Stimulated activated CD4-positive, alpha-beta T cell treated with anti-CD3 and anti-CD28 coated beads, Interleukin-2, amount 100 ng/mL, for 4 hours (primary cell): ENCODE measurements around the gene SUN5.

Experiments used
- DNase-seq: peaks from one replicate; pipeline ENCODE4 v3.0.0-alpha.2; 2020; ENCODE audit warnings: low read depth

SUN5 gene

DNA sequence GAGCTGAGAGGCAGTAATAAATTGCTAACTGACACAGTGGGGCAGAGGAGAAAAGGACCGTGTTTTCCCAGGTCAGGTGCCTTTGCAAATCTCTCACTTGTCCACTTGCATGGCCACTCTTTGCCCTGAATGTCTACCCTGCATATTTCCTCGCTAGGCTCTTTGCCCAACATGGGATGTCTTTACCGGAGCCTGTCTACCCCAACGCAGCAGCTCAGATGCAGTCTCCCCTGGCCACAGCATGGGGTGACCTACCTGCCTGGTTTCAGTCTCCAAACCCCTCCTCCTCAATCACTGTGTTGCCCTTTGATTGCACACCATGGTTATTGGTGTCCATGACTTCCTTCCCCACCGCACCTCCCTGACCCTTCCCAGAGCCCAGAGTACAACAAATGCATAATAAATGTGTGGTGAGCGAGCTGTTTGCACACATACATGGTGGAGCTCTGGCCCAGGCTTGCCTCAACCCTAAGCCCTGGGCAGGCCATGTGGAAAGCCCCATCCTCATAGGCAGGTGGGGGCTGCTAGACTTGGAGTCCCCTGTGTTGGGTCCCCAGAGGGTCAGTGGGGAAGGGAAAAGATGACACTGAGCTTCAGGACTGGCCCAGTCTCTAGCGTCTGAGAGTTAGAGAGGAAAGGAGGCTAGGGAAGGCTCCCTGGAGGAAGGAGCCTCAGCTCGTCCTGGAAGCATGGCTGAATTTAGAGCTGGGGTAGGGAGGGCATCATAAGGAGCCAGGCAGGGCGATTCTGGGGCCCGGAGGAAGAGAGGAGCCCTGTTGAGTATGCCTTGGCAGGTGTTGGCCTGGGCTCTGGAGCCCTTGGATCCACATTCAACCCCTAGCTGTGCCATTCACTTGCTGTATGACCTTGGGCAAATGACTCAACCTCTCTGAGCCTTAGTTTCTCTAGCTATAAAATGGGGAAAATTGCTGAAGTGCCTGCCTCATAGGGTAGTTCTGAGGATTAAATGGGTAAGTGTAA is 22.8 kb upstream of the SUN5 start:
- DNase-seq: no peak

DNA sequence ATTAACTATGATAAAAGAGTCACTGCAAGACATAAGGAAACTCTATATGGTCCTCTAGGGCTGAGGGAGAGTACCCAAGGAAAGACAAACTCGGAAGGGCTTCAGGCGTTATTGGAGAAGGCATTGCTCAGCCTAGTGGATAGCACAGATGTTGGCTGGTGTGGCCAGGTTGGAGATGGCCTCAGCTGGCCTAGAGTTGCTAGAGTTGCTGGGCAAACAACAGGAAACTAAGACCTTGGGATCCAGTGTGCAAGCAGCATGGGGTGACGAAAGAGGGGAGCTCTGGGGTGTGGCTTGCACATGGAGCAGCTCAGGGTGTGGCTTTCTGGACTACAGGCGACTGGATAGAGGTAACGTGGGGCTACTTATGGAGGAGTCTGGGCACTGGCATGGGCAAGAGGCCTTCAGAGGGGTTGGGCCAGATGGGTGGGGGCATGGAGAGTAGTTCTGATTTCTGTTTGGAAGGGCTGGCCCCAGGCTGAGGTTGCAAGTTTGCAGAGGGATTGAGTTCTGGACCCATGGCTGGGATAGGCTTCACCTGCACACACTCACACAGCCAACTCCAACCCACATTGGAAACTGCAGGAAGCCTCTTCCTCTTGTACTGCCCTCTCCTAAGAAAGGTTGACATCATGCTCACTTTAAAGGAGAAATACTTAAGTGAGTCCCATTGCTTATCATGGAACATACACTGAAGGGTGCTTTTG is 22.0 kb upstream of the SUN5 start:
- no peak for DNase-seq

DNA sequence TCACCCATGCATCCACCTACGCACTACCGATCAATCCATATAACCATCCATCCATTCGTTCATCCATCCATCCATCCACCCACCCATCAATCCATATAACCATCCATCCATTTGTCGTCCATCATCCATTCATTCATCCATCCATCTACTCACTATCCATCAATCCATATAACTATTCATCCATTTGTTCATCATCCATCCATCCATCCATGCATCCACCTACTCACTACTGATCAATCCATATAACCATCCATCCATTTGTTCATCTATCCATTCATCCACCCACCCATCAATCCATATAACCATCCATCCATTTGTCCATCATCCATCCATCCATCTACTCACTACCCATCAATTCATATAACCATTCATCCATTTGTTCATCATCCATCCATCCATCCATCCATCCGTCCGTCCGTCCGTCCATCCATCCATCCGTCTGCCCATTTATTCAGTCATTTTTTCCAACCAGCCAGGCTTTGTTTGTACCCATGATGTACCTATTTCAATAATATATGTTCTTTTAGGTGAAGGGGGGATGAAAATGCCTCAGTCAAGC is 21.2 kb upstream of the SUN5 start:
- no peak for DNase-seq

DNA sequence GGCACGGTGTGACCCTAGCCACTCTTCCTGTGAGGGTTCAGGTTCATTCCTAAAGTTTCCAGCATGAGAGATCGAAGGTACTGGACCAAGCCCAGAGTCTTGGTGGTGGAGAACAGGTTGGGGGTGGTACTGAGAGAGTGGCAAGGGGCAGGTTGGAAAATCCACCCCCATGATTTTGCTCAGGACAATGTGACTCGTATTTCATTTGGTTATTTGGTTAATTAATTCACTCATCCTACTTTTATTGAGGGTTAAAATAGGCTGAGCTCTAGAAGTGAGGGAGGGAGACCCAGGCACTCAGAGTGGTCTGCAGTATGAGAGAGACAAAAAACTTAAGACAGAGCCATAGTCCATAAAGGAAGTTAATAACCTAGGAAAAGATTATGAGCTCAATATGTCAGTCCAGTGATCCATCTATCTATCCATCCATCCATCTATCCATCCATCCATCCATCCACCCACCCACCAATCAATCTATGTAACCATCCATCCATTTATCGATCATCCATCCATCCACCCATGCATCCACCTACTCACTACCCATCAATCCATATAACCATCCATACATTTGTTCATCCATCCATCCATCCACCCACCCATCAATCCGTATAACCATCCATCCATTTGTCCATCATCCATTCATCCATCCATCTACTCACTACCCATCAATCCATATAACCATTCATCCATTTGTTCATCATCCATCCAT is 20.5 kb upstream of the SUN5 start:
- DNase-seq: no peak

DNA sequence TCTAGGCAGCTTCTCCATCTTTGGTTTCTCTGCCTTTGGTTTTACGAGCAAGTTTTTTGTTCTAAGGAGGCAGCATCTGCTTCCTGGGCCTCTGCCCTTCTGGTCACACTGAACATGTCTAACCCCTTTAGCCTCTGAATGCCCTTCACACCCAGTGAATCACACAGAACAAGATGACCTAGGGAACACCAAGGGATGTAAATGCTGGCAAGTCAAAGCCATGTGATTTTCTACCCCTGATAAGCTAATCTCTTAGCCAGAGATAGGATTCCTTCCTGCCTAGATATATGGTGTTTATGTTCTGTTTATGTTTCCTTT is 20.0 kb upstream of the SUN5 start:
- DNase-seq: no peak

DNA sequence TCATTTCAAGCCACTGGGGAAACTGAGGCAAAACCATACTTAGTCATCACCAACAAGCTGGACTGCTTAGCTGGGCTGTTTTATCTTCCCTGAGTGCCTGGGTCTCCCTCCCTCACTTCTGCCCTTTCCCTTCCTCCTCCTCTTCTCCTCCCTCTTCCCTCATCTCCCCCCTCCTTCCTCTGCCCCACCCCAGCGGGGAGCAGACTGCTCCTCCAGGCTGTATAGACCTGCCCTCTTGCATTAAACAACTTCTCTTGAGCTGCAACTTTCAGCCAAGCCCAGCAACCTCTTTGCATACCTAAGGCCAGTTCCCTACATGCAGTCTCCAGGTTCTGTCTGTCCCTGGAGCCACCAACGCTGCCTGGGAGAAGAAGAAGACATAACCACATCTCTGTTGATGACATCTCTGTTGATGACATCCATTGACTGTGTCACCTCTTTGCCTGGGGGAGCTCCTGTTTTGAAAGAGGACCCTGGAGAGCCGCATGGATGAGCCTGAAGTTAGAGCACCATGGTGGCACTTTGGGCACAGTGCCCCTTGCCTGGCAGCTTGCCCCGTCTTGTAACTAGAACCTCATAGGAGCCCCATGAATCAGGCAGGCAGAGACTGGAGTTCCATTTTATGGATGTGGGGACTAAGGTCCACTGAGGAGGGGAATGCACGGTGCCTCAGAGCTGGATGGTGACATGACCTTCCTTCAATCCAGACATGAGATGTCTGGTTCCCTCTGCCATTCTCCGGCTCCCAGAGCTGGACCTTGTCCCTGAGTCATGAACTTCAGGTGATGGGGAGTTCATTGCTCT is 19.4 kb upstream of the SUN5 start:
- DNase-seq: no peak

DNA sequence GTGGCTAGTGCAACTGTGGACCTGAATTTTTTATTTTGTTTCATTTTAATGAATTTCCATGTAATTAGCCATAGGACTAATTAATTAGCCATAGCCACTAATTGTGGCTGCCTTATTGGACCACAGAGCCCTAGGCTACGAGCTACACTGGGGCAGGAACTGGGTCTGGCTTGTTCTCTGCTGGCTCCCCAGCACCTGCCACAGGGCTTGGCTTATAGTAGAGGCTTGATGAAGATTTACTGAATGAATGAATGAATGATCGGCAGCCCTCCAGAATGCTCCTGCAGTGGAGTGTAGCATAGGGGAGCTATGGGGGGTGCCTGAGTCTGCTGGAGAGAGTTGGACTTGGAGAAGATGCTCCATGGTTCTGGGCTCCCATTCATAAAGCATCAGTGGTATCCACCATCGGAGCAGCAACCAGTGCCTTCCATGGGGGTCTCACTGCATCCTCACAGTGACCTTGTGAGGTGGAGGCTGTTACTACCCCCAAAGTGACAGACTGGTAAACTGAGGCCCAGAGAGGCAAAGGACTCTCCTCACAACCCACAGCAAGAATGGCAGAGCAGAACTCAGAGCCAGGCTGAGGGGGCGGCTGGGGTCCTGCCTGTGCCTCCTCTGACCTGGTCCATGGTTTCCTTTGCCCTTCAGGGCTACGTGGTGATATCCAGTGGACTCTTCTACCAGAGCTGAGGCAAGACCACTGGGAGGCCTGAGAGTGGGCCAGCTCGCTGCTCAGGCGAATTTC is 18.6 kb upstream of the SUN5 start:
- DNase-seq: no peak

DNA sequence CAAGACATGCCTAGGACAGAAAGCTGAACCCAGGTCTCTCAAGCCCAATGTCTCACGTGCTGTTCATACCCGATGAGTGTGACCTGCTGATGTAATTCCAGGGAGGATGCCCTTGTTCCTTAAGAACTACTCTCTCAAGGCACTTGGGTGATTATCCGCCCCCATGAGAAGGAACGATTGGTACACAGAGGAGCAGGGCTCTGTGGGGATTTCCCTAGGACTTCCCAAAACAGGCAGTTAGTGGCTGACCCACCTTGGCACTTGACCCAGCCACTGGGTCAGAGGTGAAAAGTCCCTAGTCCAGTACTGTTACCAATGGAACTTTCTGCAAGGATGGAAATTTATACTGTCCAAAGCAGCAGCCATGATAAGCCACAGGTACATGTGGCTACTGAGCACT is 18.1 kb upstream of the SUN5 start:
- DNase-seq: no peak

DNA sequence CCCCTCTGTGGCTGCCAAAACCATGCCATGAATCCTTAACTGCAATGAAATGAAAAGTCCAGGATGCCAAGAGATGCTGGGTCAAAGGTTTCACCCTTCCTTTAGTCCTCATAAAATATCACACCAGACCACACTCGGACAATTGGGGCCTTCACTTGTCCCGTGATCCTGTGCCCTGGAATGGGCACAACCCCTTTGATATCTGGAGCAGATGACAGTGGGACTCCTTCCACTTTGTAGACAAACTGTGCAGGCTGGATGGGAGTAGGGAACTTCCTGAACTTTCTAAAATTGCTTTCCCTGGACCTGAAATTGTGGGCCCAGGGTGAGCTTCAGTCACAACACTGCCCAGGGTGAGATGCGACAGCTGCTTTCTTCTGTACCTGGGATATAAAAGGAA is 17.6 kb upstream of the SUN5 start:
- DNase-seq: no peak

DNA sequence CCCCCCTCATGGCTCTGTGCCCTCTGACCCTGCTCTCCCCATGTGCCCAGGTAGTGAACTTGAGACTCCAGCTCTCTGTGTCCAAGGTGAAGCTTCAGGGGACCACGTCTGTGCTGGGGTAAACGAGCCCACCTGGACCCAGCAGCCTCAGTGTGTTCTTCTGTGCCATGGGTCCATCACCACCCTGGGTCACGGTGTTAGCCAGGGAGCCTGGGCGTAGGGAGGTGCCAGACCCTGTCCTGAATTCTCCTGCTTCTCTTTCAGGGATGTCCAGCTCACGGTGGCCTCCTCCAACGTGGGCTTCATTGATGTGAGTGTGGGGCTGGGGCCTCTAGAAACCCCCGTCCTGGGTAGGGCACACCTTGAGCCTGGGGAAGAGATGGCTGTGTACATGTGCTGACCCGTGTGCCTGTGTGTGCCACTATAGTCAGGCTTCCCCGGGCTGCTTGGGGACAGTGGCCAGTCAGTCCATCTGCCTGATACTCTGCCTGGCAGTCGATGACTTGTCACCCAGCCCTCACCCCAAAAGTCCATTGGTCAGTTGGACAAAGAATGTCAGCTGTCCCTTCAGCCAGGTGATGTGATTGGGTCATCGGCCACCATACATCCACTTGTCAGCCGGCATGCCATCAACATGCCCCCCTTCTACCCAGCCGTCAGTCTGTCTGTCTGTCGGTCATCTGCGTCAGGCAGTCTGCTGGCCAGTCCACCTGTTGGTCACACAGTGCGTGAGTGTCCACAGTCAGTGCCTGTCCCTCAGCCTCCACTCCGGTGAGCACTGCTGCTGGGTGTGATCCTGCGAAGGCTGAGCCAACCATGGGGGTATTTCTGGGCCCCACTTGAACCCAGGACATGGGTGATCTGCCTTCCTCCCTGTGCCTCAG is 16.3 kb upstream of the SUN5 start:
- no peak for DNase-seq

DNA sequence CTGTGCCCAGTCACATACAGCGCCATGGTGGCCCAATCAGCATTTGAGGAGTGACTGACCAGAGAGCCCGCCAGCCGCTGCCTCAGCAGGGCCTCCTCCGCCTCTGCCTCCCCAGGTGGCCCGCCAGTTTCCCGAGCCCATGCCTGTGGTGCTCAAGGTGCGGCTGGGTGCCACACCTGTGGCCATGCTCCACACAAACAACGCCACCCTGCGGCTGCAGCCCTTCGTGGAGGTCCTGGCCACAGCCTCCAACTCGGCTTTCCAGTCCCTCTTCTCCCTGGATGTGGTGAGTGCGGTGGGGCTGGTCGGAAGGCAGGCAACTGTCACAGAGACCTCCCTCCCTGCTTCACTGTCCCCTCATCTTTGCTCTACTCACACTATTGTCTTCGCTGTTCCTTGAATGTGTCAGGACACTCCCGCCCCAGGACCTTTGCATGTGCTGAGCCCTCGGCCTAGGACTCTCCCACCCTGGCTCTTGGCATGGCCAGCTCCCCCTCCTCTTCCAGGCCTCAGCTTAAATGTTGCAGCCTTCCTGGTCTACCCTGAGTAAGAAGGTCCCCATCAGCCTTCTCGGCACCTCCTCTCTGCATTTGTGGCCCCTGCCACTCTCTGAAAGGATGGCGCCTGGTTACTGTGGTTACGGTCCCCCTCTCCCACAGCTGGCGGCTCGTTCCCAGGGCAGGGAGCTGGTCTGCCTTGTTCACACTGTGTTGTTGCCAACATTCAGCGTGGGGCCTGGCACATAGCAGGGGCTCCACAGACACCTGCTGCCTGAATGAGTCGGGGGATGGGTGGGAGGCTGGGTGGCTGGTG is 15.4 kb upstream of the SUN5 start:
- no peak for DNase-seq

DNA sequence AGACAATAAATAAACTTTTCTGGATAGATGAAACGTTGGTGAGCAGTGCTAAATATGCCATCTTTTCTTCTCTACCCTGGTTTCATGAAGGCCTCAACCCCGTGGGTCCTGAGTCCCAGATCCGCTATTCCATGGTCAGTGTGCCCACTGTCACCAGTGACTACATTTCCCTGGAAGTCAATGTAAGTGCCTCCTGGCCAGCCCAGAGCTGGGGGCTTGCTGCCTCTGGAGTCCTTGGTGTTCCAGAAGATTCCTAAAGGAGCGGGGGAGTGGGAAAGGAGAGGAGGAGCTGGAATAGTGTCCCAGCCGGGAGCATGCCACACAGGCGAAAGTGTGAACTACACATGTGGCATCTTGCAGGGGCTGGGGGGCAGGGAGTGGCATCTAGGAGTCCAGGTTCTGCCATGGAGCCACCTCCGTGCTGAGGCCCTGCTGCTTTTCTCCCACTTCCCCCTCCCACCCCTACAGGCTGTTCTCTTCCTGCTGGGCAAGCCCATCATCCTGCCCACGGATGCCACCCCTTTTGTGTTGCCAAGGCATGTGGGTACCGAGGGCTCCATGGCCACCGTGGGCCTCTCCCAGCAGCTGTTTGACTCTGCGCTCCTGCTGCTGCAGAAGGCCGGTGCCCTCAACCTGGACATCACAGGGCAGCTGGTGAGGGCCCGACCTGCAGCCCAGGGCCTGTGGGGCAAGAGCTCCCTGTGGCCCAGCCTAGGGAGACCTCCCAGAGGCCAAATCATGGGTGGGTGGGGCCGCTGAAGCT is 14.1 kb upstream of the SUN5 start:
- no peak for DNase-seq

DNA sequence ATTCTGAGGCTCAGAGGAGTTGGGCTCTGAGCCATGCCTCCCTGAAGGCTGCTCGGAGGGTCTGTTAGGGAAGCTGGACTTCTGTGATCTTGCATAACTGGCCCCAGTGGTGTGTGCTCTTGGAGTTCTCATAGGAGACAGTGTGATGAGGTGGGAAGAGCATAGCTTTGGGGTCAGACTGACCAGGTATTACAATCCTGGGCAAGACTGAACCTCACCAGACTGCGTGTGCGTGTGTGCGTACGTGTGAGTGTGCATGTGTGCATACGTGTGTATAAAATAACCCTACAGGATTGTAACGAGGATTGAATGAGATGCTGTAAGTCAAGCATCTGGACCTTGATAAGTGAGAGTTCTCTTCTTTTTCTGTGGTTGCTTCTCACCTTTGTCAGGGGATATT is 13.3 kb upstream of the SUN5 start:
- DNase-seq: no peak

DNA sequence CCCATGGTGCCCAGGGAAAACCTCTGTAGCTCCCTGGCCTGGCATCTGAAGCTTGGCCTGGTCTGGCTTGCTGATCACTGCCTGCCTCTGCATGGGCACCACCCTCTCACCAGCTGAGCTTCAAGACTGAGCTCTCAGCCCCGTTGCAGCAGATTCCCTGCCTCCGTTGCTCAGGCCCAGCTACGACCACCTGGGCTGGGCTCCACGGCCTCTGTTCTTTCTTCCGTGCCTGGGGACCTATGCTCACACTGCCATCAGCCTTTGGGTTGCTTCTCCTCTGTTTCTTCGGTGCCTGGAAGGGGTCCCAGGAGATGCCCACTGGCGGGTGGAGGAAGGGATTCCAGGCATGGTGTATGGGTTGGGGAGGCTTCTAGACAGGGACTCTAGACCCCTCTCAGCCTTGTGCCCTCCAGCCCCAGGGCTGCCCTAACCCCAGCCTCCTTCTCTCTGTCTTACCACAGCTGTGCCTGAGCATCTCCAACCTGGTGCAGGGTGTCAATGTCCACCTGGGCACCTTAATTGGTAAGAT is 12.4 kb upstream of the SUN5 start:
- DNase-seq: no peak

DNA sequence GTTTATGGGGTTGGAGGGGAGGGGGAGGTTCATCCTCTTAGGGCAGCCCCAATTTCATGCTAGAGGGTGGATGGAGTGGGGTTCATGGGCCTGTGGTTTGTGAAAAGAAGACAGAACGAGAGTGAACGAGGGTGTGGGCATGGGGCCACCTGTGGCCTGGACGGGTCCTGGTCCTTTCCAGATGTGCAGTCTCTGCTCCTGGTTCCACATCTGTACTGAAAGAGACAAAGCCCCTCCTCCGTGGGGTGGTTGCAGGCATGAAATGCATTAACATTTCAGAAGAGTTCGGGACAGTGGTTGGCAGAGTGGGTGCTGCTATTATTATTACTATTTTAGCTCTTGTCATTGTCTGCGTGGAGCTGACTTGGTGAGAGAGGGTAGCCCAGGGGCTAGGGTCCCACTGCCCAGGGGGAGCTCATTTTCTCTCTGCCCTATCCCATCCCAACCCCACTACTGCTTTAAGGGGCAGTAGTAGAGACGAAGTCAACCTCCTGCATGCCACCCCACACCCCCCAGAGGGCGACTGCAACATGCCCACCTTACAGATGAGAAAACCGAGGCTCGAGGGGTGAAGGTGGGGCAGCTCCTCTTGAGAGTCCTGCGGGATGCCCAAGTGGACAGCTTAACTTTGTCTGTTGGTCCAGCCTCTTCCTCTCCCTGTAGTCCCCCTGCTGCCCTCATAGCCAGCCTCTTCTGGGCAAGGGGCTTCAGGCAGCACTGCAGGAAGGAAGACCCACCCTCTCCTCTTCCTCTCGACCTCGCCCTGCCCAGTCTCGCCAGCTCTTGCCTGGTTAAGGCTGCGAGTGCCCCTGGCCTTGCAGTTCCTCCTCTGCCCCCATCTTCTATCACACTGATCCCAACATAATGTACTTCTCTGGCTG is 11.7 kb upstream of the SUN5 start:
- no peak for DNase-seq

DNA sequence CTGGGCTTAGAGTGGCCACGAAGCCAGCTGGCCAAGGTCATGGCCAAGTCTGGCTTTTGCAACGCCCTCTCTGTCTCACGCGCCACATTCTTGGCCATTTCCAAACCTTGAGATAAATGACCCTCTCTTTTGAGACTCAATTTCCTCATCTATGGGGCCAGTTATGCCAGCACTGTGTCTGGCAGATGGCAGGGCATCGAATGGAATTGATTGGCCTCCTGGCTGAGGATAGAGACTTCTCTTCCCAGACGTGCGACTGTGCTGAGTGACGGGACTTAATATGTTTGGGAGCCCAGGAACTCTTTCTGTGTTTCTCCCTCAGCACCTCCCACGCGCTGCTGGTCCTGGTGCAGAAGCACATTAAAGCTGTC is 10.9 kb upstream of the SUN5 start:
- DNase-seq: no peak
